ENCODE data around the gene OSBPL6.

DNA sequence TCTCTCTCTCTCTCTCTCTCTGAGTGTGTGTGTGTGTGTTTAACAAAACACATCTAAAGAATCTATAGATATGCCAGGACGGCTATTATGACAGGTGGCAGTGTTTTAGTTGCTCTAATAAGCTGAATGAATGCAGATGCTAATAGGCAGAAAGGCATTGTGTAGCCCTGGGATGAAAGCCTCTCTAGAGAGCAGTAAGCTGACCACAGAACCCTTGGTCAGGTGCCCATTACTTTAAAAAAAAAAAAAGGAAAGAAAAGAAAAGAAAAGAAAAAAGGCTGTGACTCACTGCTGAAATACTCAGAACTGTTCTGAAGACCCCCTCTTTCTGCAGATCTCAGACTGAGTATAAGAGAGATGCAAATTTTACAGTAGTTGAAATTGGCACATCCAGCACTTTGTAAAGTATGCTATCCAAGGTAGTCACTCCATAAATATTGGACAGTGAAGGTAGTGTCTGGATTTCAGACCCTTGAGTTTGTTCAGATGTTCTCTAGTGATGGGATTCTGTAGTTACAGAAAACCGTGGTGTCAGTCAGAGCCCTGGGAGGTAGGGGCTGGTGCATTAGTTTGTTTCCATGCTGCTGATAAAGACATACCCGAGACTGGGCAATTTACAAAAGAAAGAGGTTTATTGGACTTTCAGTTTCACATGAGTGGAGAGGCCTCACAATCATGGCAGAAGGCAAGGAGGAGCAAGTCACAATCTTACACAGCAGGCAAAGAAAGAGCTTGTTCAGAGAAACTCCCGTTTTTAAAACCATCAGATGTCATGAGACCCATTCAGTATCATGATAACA is 30.9 kb downstream of the OSBPL6 start:
- TF ChIP-seq POLR2A (IDR thresholded peaks at IDR 0.05) = no peak
- TF ChIP-seq, protein P1, sequence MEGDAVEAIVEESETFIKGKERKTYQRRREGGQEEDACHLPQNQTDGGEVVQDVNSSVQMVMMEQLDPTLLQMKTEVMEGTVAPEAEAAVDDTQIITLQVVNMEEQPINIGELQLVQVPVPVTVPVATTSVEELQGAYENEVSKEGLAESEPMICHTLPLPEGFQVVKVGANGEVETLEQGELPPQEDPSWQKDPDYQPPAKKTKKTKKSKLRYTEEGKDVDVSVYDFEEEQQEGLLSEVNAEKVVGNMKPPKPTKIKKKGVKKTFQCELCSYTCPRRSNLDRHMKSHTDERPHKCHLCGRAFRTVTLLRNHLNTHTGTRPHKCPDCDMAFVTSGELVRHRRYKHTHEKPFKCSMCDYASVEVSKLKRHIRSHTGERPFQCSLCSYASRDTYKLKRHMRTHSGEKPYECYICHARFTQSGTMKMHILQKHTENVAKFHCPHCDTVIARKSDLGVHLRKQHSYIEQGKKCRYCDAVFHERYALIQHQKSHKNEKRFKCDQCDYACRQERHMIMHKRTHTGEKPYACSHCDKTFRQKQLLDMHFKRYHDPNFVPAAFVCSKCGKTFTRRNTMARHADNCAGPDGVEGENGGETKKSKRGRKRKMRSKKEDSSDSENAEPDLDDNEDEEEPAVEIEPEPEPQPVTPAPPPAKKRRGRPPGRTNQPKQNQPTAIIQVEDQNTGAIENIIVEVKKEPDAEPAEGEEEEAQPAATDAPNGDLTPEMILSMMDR (IDR thresholded peaks at IDR 0.05) = no peak

All from uterus (tissue), 2 donors.